ENCODE measurements around the gene LETM1.

DNA sequence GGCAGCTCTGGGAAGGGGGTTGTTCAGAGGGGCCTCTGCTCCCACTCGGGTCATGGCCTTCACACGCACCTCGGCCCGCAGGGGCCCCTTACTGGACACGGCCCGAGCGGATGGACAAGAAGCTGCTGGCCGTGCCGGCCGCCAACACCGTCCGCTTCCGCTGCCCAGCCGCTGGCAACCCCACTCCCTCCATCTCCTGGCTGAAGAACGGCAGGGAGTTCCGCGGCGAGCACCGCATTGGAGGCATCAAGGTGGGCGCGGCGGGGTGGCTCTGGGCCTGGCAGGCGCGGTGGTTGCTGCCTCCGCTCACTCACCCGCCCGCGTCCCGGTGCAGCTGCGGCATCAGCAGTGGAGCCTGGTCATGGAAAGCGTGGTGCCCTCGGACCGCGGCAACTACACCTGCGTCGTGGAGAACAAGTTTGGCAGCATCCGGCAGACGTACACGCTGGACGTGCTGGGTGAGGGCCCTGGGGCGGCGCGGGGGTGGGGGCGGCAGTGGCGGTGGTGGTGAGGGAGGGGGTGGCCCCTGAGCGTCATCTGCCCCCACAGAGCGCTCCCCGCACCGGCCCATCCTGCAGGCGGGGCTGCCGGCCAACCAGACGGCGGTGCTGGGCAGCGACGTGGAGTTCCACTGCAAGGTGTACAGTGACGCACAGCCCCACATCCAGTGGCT, 54.5 kb downstream of the LETM1 start:
- TF ChIP-seq, protein P1, sequence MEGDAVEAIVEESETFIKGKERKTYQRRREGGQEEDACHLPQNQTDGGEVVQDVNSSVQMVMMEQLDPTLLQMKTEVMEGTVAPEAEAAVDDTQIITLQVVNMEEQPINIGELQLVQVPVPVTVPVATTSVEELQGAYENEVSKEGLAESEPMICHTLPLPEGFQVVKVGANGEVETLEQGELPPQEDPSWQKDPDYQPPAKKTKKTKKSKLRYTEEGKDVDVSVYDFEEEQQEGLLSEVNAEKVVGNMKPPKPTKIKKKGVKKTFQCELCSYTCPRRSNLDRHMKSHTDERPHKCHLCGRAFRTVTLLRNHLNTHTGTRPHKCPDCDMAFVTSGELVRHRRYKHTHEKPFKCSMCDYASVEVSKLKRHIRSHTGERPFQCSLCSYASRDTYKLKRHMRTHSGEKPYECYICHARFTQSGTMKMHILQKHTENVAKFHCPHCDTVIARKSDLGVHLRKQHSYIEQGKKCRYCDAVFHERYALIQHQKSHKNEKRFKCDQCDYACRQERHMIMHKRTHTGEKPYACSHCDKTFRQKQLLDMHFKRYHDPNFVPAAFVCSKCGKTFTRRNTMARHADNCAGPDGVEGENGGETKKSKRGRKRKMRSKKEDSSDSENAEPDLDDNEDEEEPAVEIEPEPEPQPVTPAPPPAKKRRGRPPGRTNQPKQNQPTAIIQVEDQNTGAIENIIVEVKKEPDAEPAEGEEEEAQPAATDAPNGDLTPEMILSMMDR (IDR thresholded peaks at IDR 0.05; ENCODE audit: extremely low read depth in 1 of 2, insufficient read depth in 1 of 2, low read depth in 1 of 2, low read length in 2 of 2): no peak
- TF ChIP-seq FOS (IDR thresholded peaks at IDR 0.05; ENCODE audit: borderline replicate concordance, insufficient read depth, low read length): no peak
- TF ChIP-seq POLR2A (IDR thresholded peaks at IDR 0.05; ENCODE audit: low read depth, low read length): no peak
- no peak for TF ChIP-seq EZH2 (IDR thresholded peaks at IDR 0.05; ENCODE audit: borderline replicate concordance, low read depth, low read length, severe bottlenecking)
- TF ChIP-seq POLR2AphosphoS5 (IDR thresholded peaks at IDR 0.05; ENCODE audit: insufficient read depth, low read depth, low read length): no peak
- TF ChIP-seq GATA2 (IDR thresholded peaks at IDR 0.05; ENCODE audit: insufficient read depth, insufficient read length, low read depth, low read length): no peak
- TF ChIP-seq, protein P2, sequence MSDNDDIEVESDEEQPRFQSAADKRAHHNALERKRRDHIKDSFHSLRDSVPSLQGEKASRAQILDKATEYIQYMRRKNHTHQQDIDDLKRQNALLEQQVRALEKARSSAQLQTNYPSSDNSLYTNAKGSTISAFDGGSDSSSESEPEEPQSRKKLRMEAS (IDR thresholded peaks at IDR 0.05; ENCODE audit: insufficient read depth, insufficient read length): no peak

Measured in endothelial cell of umbilical vein (primary cell).